Neural cell (in vitro differentiated cells): ENCODE data around the gene PRKCD. TPM values are rescaled to one million over a fixed set of nuclear protein-coding genes. Genes with fewer than 3 reads are reported as not detected.

Experiments used
- H2AFZ ChIP-seq: fragments of 200-600, 300-800 bp; sonication (generic), shearing (Covaris generic); 2 replicates; pipeline ENCODE4 v1.6.0; 2014; ENCODE audit warnings: low read depth, mild to moderate bottlenecking, antibody characterized with exemption, low read length, moderate library complexity
- H3F3A ChIP-seq: fragments of 200-600 bp; shearing (Covaris generic); 2 replicates; pipeline ENCODE4 v1.6.1; 2016; ENCODE audit warnings: mild to moderate bottlenecking, moderate library complexity, mixed read lengths, antibody characterized with exemption, low read length; ENCODE audit not compliant: insufficient read depth, poor library complexity, severe bottlenecking
- H3K27ac ChIP-seq: fragments of 200-600, 300-800 bp; sonication (generic), shearing (Covaris generic); 2 replicates; pipeline ENCODE4 v1.5.1; 2014; ENCODE audit warnings: mild to moderate bottlenecking, low read length, moderate library complexity
- H3K27me3 ChIP-seq: fragments of 300-800, 200-600 bp; sonication (generic), shearing (Covaris generic); 2 replicates; pipeline ENCODE4 v1.6.0; 2014; ENCODE audit warnings: mild to moderate bottlenecking, low read depth, low read length, moderate library complexity; ENCODE audit not compliant: insufficient read depth
- H3K36me3 ChIP-seq: fragments of 300-800, 200-600 bp; sonication (generic), shearing (Covaris generic); 2 replicates; pipeline ENCODE4 v1.5.1; 2014; ENCODE audit warnings: mild to moderate bottlenecking, antibody characterized with exemption, low read length, moderate library complexity; ENCODE audit not compliant: insufficient read depth
- H3K4me2 ChIP-seq: fragments of 300-800, 200-600 bp; sonication (generic), shearing (Covaris generic); 2 replicates; pipeline ENCODE4 v1.6.0; 2014; ENCODE audit warnings: mild to moderate bottlenecking, low read length
- H3K4me3 ChIP-seq: fragments of 300-800, 200-600 bp; sonication (generic), shearing (Covaris generic); 2 replicates; pipeline ENCODE4 v1.5.1; 2014; ENCODE audit warnings: mild to moderate bottlenecking, low read length, moderate library complexity
- H3K79me2 ChIP-seq: fragments of 200-600 bp; shearing (Covaris generic); replicated peaks from 2 replicates; pipeline ENCODE4 v1.6.0; 2014; ENCODE audit warnings: mild to moderate bottlenecking, low read length, moderate library complexity; ENCODE audit not compliant: insufficient read depth
- H3K9ac ChIP-seq: fragments of 300-800, 200-600 bp; sonication (generic), shearing (Covaris generic); 2 replicates; pipeline ENCODE4 v1.6.1; 2016; ENCODE audit warnings: mild to moderate bottlenecking, low read length, mixed read lengths
- H3K9me2 ChIP-seq: fragments of 200-600 bp; shearing (Covaris generic); 2 replicates; pipeline ENCODE4 v1.6.1; 2016; ENCODE audit warnings: mild to moderate bottlenecking, low read length, mixed read lengths; ENCODE audit not compliant: insufficient read depth
- H3K9me3 ChIP-seq: fragments of 200-600, 300-800 bp; sonication (generic), shearing (Covaris generic); 2 replicates; pipeline ENCODE4 v1.6.1; 2016; ENCODE audit warnings: mild to moderate bottlenecking, mixed run types, low read length, moderate library complexity, mixed read lengths
- H4K20me1 ChIP-seq: fragments of 200-600 bp; shearing (Covaris generic); 2 replicates; pipeline ENCODE4 v1.6.1; 2016; ENCODE audit warnings: mild to moderate bottlenecking, mixed run types; ENCODE audit not compliant: insufficient read depth
- EP300 ChIP-seq: fragments of 450-650 bp; conservative IDR thresholded peaks from 2 replicates; pipeline ENCODE4 v1.6.1; 2014; ENCODE audit warnings: antibody characterized with exemption, mild to moderate bottlenecking, moderate library complexity; ENCODE audit not compliant: poor library complexity, severe bottlenecking
- EZH2 ChIP-seq: fragments of 200-600, 300-800 bp; shearing (Covaris generic), sonication (generic); IDR thresholded peaks from 2 replicates; pipeline ENCODE4 v1.6.1; 2014; ENCODE audit warnings: antibody characterized with exemption, low read length, borderline replicate concordance, mild to moderate bottlenecking; ENCODE audit not compliant: insufficient read depth, poor library complexity, severe bottlenecking
- MXI1 ChIP-seq: fragments of 450-650 bp; conservative IDR thresholded peaks from 2 replicates; pipeline ENCODE4 v1.6.1; 2014; ENCODE audit warnings: antibody characterized with exemption, mild to moderate bottlenecking; ENCODE audit not compliant: poor library complexity, severe bottlenecking
- POLR2AphosphoS5 ChIP-seq: IDR thresholded peaks from 2 replicates; pipeline ENCODE4 v1.6.1; 2012
- RAD21 ChIP-seq: fragments of 450-650 bp; conservative IDR thresholded peaks from 2 replicates; pipeline ENCODE4 v1.6.1; 2014; ENCODE audit warnings: antibody characterized with exemption, mild to moderate bottlenecking, moderate library complexity
- REST ChIP-seq: IDR thresholded peaks from 2 replicates; pipeline ENCODE4 v1.6.1; 2012; ENCODE audit warnings: borderline replicate concordance
- SMC3 ChIP-seq: fragments of 450-650 bp; conservative IDR thresholded peaks from 2 replicates; pipeline ENCODE4 v1.6.1; 2014; ENCODE audit warnings: antibody characterized with exemption, mild to moderate bottlenecking, moderate library complexity; ENCODE audit not compliant: poor library complexity
- TAF1 ChIP-seq: IDR thresholded peaks from 2 replicates; pipeline ENCODE4 v1.6.1; 2012; ENCODE audit warnings: low read depth
- polyA plus RNA-seq: library from polyadenylated mRNA; depleted of rRNA; stranded (reverse); fragments of >200 nt; gene quantifications from 2 replicates; pipeline ENCODE4 v1.2.3, GENCODE V29; 2014
- TF ChIP-seq, protein P1 (sequence below): fragments of 450-650 bp; IDR thresholded peaks from 2 replicates; pipeline ENCODE4 v1.5.1; 2014; ENCODE audit warnings: antibody characterized with exemption, mild to moderate bottlenecking, moderate library complexity; ENCODE audit not compliant: poor library complexity, severe bottlenecking

The PRKCD gene
- polyA plus RNA-seq, 1 donor from 2014 or later = not detected

- Histone ChIP-seq H3K4me2 (no peak overlapping the region), H3K9ac (no peak overlapping the region), H3K9me3 (no peaks in the 10 kb centered on the region), H4K20me1 (no peaks in the 10 kb centered on the region), H3K79me2 (no peaks in the 10 kb centered on the region), H3F3A (no peaks in the 10 kb centered on the region), H3K9me2 (no peaks in the 10 kb centered on the region), H3K36me3 (no peaks in the 10 kb centered on the region), H2AFZ (no peak overlapping the region), H3K27ac (no peak overlapping the region), H3K4me3 (no peak overlapping the region), H3K27me3 (no peaks in the 10 kb centered on the region)
- no peak for TF ChIP-seq POLR2AphosphoS5
- no peak for TF ChIP-seq MXI1
- no peak for TF ChIP-seq EZH2
- no peak for TF ChIP-seq REST
- TF ChIP-seq RAD21 = no peak
- TF ChIP-seq, protein P1, sequence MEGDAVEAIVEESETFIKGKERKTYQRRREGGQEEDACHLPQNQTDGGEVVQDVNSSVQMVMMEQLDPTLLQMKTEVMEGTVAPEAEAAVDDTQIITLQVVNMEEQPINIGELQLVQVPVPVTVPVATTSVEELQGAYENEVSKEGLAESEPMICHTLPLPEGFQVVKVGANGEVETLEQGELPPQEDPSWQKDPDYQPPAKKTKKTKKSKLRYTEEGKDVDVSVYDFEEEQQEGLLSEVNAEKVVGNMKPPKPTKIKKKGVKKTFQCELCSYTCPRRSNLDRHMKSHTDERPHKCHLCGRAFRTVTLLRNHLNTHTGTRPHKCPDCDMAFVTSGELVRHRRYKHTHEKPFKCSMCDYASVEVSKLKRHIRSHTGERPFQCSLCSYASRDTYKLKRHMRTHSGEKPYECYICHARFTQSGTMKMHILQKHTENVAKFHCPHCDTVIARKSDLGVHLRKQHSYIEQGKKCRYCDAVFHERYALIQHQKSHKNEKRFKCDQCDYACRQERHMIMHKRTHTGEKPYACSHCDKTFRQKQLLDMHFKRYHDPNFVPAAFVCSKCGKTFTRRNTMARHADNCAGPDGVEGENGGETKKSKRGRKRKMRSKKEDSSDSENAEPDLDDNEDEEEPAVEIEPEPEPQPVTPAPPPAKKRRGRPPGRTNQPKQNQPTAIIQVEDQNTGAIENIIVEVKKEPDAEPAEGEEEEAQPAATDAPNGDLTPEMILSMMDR = no peak
- TF ChIP-seq EP300 = no peak
- TF ChIP-seq TAF1 = no peak
- TF ChIP-seq SMC3 = no peak
Observed at GRCh38 chr3:53199834-53200233, 38.8 kb downstream of the PRKCD start.

DNA sequence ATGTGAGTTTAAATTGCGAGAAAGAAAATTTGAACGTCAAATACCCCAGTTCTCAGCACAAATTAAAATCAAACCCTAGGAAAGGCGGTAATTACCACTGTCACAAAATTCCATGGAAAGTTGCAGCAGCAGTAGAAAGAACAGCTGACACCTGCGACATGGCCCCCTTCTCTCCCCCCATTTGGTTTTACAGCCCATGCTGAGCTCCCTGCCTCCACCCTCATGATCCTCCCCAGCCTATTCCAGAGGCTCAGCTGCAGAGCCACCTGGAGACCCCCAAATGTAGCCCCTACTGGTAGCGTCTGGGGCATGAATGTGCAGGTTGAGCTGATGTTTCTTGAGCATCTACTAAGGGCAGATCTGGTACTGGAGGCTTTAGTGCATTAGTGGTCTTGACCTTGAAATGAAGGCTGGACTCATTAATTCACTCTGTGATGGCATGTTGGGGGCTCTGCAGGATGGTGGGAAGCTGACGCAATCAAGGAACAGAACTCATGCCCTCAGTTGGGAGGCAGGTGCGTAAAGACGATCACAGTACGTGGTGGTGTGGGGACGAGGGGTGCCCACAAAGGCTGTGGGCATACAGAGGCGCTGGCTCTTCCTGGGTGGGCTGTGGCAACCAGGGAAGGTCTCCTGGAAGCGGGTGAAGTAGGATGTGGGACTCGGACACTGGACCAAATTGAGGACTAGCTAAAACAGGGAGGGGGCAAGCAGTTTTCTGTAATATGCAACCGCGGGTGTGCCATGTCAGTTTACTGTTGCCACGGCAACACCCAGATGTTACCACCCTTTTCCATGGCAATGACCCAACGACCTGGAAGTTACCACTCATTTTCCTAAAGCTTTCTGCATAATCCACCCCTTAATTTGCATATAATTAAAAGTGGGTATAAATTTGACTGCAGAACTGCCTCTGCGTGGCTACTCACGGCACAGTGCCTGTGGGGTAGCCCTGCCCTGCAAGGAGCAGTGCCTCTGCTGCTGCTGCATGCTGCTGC, 39.8 kb downstream of the PRKCD start:
- no peak overlapping the region for H3K27ac ChIP-seq
- no peaks in the 10 kb centered on the region for H3K9me3 ChIP-seq

More for the DNA sequence above, 39.8 kb downstream of the PRKCD start:
- no peaks in the 10 kb centered on the region for H3K36me3 ChIP-seq
- TF ChIP-seq REST (no peak), EZH2 (no peak), RAD21 (no peak)
- TF ChIP-seq, protein P1 = no peak
- no peaks in the 10 kb centered on the region for H3F3A ChIP-seq
- H3K27me3 ChIP-seq = no peaks in the 10 kb centered on the region
- H3K9me2 ChIP-seq = no peaks in the 10 kb centered on the region
- H3K4me3 ChIP-seq = no peak overlapping the region
- H4K20me1 ChIP-seq = no peaks in the 10 kb centered on the region
- no peaks in the 10 kb centered on the region for H3K79me2 ChIP-seq
- H2AFZ ChIP-seq = no peak overlapping the region
- H3K4me2 ChIP-seq = no peak overlapping the region
- no peak overlapping the region for H3K9ac ChIP-seq
